ENCODE results near the gene DNAJC27.

DNA sequence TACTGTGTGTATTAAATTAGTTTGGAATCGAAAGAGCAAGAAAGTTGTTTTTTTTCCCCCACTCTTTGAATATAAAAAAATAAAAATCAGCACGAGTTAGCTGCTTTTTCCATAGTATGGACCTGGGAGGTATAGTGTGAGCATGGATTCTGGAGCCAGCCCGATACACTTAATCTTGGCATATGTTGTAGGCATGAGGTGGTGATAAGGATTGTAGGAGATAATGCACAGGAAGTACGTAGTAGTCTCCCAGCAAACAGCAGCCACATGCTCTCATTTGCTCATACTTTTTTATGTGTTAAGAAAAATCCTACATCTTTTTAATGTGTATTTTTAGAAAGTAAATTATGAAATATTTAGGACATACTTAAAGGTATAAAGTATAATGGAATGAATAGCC, 2.1 kb upstream of the DNAJC27 start:
- TF ChIP-seq, protein P1, sequence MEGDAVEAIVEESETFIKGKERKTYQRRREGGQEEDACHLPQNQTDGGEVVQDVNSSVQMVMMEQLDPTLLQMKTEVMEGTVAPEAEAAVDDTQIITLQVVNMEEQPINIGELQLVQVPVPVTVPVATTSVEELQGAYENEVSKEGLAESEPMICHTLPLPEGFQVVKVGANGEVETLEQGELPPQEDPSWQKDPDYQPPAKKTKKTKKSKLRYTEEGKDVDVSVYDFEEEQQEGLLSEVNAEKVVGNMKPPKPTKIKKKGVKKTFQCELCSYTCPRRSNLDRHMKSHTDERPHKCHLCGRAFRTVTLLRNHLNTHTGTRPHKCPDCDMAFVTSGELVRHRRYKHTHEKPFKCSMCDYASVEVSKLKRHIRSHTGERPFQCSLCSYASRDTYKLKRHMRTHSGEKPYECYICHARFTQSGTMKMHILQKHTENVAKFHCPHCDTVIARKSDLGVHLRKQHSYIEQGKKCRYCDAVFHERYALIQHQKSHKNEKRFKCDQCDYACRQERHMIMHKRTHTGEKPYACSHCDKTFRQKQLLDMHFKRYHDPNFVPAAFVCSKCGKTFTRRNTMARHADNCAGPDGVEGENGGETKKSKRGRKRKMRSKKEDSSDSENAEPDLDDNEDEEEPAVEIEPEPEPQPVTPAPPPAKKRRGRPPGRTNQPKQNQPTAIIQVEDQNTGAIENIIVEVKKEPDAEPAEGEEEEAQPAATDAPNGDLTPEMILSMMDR (conservative IDR thresholded peaks at IDR 0.05; ENCODE audit: low read length): no peak
- TF ChIP-seq EZH2phosphoT487 (IDR thresholded peaks at IDR 0.05; ENCODE audit: borderline replicate concordance): no peak
